Spleen (tissue), 11 donors: ENCODE results near the gene ADGB. TPM values are rescaled to one million over a fixed set of nuclear protein-coding genes. Genes with fewer than 3 reads are reported as not detected.

Source experiments
- DNase-seq: peaks from one replicate; pipeline ENCODE4 v3.0.0-alpha.2; 2020
- H3K27ac ChIP-seq, 8 donors: fragments of 200-600 bp; sonication (generic) in 7 of 8; 1 replicate in 4 of 8; 2 replicates in 4 of 8; pipeline versions ENCODE4 v1.5.0 to v1.8.0; 2016 to 2021; ENCODE audit warnings: inconsistent platforms in 4 of 8, mild to moderate bottlenecking in 4 of 8, moderate library complexity in 1 of 8
- H3K27me3 ChIP-seq, 7 donors: fragments of 200-600 bp; sonication (generic) in 6 of 7; replicated peaks in 1 of 7; 1 replicate in 4 of 7; 2 replicates in 3 of 7; pipeline versions ENCODE4 v1.5.0 to v1.8.0; 2016 to 2021; ENCODE audit warnings: inconsistent platforms in 3 of 7, mild to moderate bottlenecking in 1 of 7
- H3K36me3 ChIP-seq, 6 donors: fragments of 200-600 bp; sonication (generic) in 5 of 6; 1 replicate in 4 of 6; 2 replicates in 2 of 6; pipeline versions ENCODE4 v1.5.0 to v1.8.0; 2016 to 2021; ENCODE audit warnings: inconsistent platforms in 2 of 6
- H3K4me1 ChIP-seq, 6 donors: fragments of 200-600 bp; sonication (generic) in 5 of 6; 1 replicate in 3 of 6; 2 replicates in 3 of 6; pipeline versions ENCODE4 v1.5.0 to v1.8.0; 2016 to 2021; ENCODE audit warnings: inconsistent platforms in 3 of 6
- H3K4me3 ChIP-seq, 8 donors: fragments of 200-600 bp; sonication (generic) in 7 of 8; 1 replicate in 4 of 8; 2 replicates in 4 of 8; pipeline versions ENCODE4 v1.5.0 to v1.8.0; 2016 to 2021; ENCODE audit warnings: inconsistent platforms in 4 of 8, mild to moderate bottlenecking in 4 of 8, moderate library complexity in 2 of 8
- H3K9me3 ChIP-seq, 8 donors: fragments of 200-600 bp; sonication (generic) in 7 of 8; 1 replicate in 4 of 8; 2 replicates in 4 of 8; pipeline versions ENCODE4 v1.5.0 to v1.8.0; 2016 to 2021; ENCODE audit warnings: inconsistent platforms in 4 of 8
- CTCF ChIP-seq, 11 experiments: fragments of 200-600 bp in 7 of 11; fragments of 450-650 bp in 4 of 11; sonication (generic) in 4 of 11; IDR thresholded peaks in 8 of 11; conservative IDR thresholded peaks in 3 of 11; 1 replicate in 7 of 11; 2 replicates in 4 of 11; pipeline versions ENCODE4 v1.4.0 to v1.8.0; 2016 to 2021; ENCODE audit warnings: antibody characterized with exemption in 11 of 11, inconsistent platforms in 4 of 11, mild to moderate bottlenecking in 1 of 11
- POLR2A ChIP-seq, 3 donors: fragments of 450-650 bp; IDR thresholded peaks; one replicate each; pipeline ENCODE4 v1.5.1; 2017; ENCODE audit warnings: antibody characterized with exemption in 3 of 3, mild to moderate bottlenecking in 1 of 3
- POLR2AphosphoS5 ChIP-seq, 3 donors: sonication (generic); formaldehyde crosslinking; IDR thresholded peaks; one replicate each; pipeline ENCODE4 v1.5.1; 2017; ENCODE audit warnings: antibody characterized with exemption in 3 of 3
- WGBS, 5 donors: extraction: QIAGEN DNeasy Blood & Tissue Kit in 3 of 5; methylation state at CpG; one replicate each; pipeline versions ENCODE4 v1.1.5 to v1.1.7; 2013 to 2018; 5-methylcytosine and 5-hydroxymethylcytosine counted together
- intact Hi-C: fragments of 100-400 bp; cut with DNase I; formaldehyde crosslinking; loops from one replicate; pipeline ENCODE4 v1.15.0; 2023; ENCODE audit warnings: low total_unique reads
- polyA plus RNA-seq, 3 donors: library from polyadenylated mRNA; stranded (reverse); fragments of 200-250 nt; gene quantifications; one replicate each; pipeline ENCODE4 v1.2.1, GENCODE V29; 2013
- total RNA-seq, 7 donors: library from RNA; depleted of rRNA in 3 of 7; stranded (reverse); fragments of >200 nt in 3 of 7; fragmentation: NEBNext Ultra II Directional in 4 of 7; extraction: Animal tissue kit (Norgen Biotek cat#: 25700) in 4 of 7; gene quantifications; one replicate each; pipeline versions ENCODE4 v1.1.0 to v1.2.1, GENCODE V29; 2016 to 2021
- donor health status: healthy with polysubstance abuse.
- donor health status: DM: no; HTN: no; CAD: no; lungs with moderate emphysema.
- donor health status: DM: no; HTN: no; CAD: no.
- donor health status: Bipolar disorder and iron deficiency.
- donor health status: healthy.
- donor health status: DM: no; HTN: no; CAD: no.
- donor health status: DM: yes; HTN: yes; CAD: no.

Gene ADGB
- total and polyA plus RNA-seq, 10 donors: 0.28 to 0.52 TPM; not detected in 8

GRCh38 chr6:146666909-146667308, 68.1 kb downstream of the ADGB start:
- Histone ChIP-seq H3K27me3 (no peaks in the 10 kb centered on the region), H3K27ac (no peak overlapping the region), H3K9me3 (peaks cover 0 to 6% (median 0%) of the 10 kb centered on the region in 8 donors), H3K4me3 (no peak overlapping the region), H3K36me3 (no peaks in the 10 kb centered on the region), H3K4me1 (no peaks in the 10 kb centered on the region)
- intact Hi-C loops: no loop called here
- no peak for TF ChIP-seq POLR2AphosphoS5 (IDR thresholded peaks at IDR 0.05)
- no peak for DNase-seq
- 39 to 62% (median 58%) methylated on average over 2 of the region's 2 CpGs for WGBS, 5 donors

GRCh38 chr6:146670161-146670560, 71.4 kb downstream of the ADGB start:
- Histone ChIP-seq H3K4me3 (no peak overlapping the region), H3K27me3 (no peaks in the 10 kb centered on the region), H3K9me3 (no peaks in the 10 kb centered on the region), H3K4me1 (no peaks in the 10 kb centered on the region), H3K27ac (no peak overlapping the region), H3K36me3 (no peaks in the 10 kb centered on the region)
- no peak for DNase-seq
- intact Hi-C loops: no loop called here
- WGBS, 5 donors: 79 to 87% (median 81%) methylated on average over 4 of the region's 4 CpGs
- TF ChIP-seq CTCF (IDR thresholded peaks at IDR 0.05 in 8 of 11, conservative IDR thresholded peaks at IDR 0.05 in 3 of 11): no peak
- TF ChIP-seq POLR2AphosphoS5 (IDR thresholded peaks at IDR 0.05): no peak
- no peak for TF ChIP-seq POLR2A (IDR thresholded peaks at IDR 0.05)

DNA sequence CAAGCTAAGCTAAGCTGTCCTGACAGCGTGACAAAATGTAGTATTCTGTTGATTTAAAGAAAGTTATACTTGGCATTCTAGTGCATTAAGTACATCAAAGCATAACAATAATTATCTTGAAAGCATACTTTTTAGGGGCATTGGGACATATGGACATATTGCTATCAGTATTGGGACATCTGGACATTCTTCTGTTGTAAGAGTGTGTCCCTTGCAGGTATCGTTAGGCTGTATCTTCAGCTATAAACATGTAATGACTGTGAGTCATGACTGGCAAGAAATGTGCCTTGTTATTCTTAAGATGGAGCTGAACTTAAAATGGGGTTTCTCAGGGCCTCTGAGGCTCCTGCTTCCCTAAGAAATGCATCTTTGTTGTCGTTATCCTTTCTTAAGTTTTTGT, 74.3 kb downstream of the ADGB start:
- no peaks in the 10 kb centered on the region for H3K36me3 ChIP-seq
- H3K4me3 ChIP-seq: no peak overlapping the region
- no peak overlapping the region for H3K27ac ChIP-seq
- 82 to 95% (median 88%) methylated on average over 3 of the region's 3 CpGs for WGBS, 5 donors
- no peaks in the 10 kb centered on the region for H3K27me3 ChIP-seq
- H3K9me3 ChIP-seq: no peaks in the 10 kb centered on the region
- H3K4me1 ChIP-seq: no peaks in the 10 kb centered on the region
- intact Hi-C loops: no loop called here
- TF ChIP-seq POLR2AphosphoS5 (IDR thresholded peaks at IDR 0.05): no peak
- no peak for TF ChIP-seq CTCF (IDR thresholded peaks at IDR 0.05 in 8 of 11, conservative IDR thresholded peaks at IDR 0.05 in 3 of 11)
- TF ChIP-seq POLR2A (IDR thresholded peaks at IDR 0.05): no peak
- no peak for DNase-seq

DNA sequence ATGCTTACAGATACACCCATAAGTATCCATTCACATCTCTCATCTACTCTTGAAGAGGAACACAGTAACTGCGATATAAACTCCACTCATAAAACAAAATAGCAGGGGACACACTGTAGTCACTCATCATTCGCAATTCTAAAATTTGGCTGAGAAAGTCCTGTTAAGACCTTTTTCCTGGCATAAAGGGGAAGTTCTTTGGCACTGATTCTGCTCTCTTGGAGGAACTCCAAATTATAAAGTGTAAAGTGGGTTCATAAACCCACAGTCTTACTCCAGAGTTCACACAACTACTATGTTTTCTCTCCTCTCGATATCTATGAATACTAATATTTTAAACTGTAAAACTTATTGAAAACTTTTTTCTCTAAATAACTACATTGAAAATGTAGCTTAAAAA, 80.6 kb downstream of the ADGB start:
- TF ChIP-seq CTCF (IDR thresholded peaks at IDR 0.05 in 8 of 11, conservative IDR thresholded peaks at IDR 0.05 in 3 of 11): no peak
- TF ChIP-seq POLR2A (IDR thresholded peaks at IDR 0.05): no peak
- TF ChIP-seq POLR2AphosphoS5 (IDR thresholded peaks at IDR 0.05): no peak
- H3K36me3 ChIP-seq: no peaks in the 10 kb centered on the region
- DNase-seq: no peak
- WGBS, 5 donors: 23 to 41% (median 28%) methylated on average over 3 of the region's 3 CpGs
- H3K27me3 ChIP-seq: no peaks in the 10 kb centered on the region
- H3K27ac ChIP-seq: no peak overlapping the region
- no peaks in the 10 kb centered on the region for H3K9me3 ChIP-seq
- H3K4me1 ChIP-seq: no peaks in the 10 kb centered on the region
- intact Hi-C loops: no loop called here
- no peak overlapping the region for H3K4me3 ChIP-seq

GRCh38 chr6:146682919-146683318, 84.1 kb downstream of the ADGB start:
- Histone ChIP-seq H3K36me3 (no peaks in the 10 kb centered on the region), H3K4me3 (no peak overlapping the region), H3K27me3 (no peaks in the 10 kb centered on the region), H3K27ac (no peak overlapping the region), H3K9me3 (no peaks in the 10 kb centered on the region), H3K4me1 (no peaks in the 10 kb centered on the region)
- WGBS, 5 donors: 77 to 96% (median 95%) methylated on average over 1 of the region's 1 CpG
- DNase-seq: no peak
- TF ChIP-seq POLR2AphosphoS5 (IDR thresholded peaks at IDR 0.05) (no peak), POLR2A (IDR thresholded peaks at IDR 0.05) (no peak), CTCF (IDR thresholded peaks at IDR 0.05 in 8 of 11, conservative IDR thresholded peaks at IDR 0.05 in 3 of 11) (no peak)
- intact Hi-C loops: no loop called here
